ENCODE results near the gene GALNS. TPM values are rescaled to one million over a fixed set of nuclear protein-coding genes. Genes with fewer than 3 reads are reported as not detected.

Gene GALNS
- total and polyA plus RNA-seq, 2 of the 13 experiments (the other 11 are each of a cell fraction or from before 2014, with no cell fraction given), result 9.2 to 9.8 TPM

DNA sequence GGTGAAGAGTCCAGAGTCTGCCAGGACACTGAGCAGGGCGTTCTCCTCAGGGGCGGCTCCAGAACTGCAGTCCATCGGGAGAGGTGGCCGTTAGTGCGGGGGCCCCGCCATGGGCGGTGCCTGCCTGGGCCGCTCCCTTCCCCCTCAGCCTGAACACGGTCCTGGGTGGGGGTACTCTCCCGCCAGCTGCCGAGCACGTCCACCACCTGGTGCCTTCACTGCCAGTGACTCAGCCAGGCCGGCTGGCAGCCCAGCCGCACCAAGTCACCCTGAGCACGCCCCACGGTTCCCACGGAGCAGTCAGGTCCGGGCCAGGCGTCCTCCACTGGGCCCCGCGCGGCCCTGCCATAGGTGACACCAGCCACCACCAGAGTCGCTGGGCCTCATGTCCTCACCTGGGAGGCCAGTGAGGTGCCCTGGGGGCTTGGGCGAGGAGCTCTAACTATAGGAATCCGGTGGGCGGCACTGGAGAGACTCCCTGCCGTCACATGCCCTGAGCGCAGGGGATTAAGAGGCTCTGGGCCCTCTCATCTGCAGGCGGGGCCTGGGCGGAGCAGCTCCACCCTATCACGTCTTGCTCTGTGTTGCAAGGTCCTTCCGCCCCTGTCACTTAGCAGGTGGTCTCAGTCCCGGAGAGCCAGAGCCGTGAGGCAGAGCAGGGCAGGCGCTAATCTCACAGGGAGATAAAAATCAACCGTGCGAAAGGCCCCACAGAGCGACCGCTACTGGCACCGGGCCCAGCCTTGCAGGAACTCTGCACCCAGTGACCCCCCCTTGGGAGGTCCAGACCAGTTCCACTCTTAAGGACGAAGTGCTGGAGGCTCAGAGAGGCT is 86.1 kb downstream of the GALNS start (continued):
- TF ChIP-seq, protein P1, sequence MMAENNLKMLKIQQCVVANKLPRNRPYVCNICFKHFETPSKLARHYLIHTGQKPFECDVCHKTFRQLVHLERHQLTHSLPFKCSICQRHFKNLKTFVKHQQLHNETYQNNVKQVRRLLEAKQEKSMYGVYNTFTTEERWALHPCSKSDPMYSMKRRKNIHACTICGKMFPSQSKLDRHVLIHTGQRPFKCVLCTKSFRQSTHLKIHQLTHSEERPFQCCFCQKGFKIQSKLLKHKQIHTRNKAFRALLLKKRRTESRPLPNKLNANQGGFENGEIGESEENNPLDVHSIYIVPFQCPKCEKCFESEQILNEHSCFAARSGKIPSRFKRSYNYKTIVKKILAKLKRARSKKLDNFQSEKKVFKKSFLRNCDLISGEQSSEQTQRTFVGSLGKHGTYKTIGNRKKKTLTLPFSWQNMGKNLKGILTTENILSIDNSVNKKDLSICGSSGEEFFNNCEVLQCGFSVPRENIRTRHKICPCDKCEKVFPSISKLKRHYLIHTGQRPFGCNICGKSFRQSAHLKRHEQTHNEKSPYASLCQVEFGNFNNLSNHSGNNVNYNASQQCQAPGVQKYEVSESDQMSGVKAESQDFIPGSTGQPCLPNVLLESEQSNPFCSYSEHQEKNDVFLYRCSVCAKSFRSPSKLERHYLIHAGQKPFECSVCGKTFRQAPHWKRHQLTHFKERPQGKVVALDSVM (CRISPR knock-in tag; IDR thresholded peaks at IDR 0.05), result peak; percentile 51; the same call in 1 of the 2 replicates
- no peak for TF ChIP-seq ZNF431 (CRISPR knock-in tag; IDR thresholded peaks at IDR 0.05; ENCODE audit: borderline replicate concordance, low read depth)
- TF ChIP-seq ZNF841 (CRISPR knock-in tag; IDR thresholded peaks at IDR 0.05; ENCODE audit: borderline replicate concordance), result no peak
- no peak for TF ChIP-seq SP1 (IDR thresholded peaks at IDR 0.05)
- peak; percentile 48; the same call in 1 of the 2 replicates for TF ChIP-seq SP1 (CRISPR knock-in tag; IDR thresholded peaks at IDR 0.05)
- 0 out of 2 replicates have a peak, but pooled peaks have one; percentile 38 for TF ChIP-seq ZBTB7A (CRISPR knock-in tag; IDR thresholded peaks at IDR 0.05)
- TF ChIP-seq IRF9 (CRISPR knock-in tag; IDR thresholded peaks at IDR 0.05; ENCODE audit: borderline replicate concordance), result peak; percentile 50; the same call in 1 of the 2 replicates
- TF ChIP-seq MED1 (CRISPR knock-in tag; IDR thresholded peaks at IDR 0.05), result 0 out of 2 replicates have a peak, but pooled peaks have one; percentile 22
- peak; percentile 77 for TF ChIP-seq ZBTB38 (CRISPR knock-in tag; IDR thresholded peaks at IDR 0.05)
- TF ChIP-seq NR1H2 (CRISPR knock-in tag; IDR thresholded peaks at IDR 0.05; ENCODE audit: borderline replicate concordance, low read depth), result no peak
- TF ChIP-seq, protein P2, sequence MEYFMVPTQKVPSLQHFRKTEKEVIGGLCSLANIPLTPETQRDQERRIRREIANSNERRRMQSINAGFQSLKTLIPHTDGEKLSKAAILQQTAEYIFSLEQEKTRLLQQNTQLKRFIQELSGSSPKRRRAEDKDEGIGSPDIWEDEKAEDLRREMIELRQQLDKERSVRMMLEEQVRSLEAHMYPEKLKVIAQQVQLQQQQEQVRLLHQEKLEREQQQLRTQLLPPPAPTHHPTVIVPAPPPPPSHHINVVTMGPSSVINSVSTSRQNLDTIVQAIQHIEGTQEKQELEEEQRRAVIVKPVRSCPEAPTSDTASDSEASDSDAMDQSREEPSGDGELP (IDR thresholded peaks at IDR 0.05; ENCODE audit: borderline replicate concordance, low read depth), result peak; percentile 60; the same call in 1 of the 2 replicates
- TF ChIP-seq SOX13 (IDR thresholded peaks at IDR 0.05), result no peak
- TF ChIP-seq SOX13 (CRISPR knock-in tag; conservative IDR thresholded peaks at IDR 0.05 in 1 of 2, IDR thresholded peaks at IDR 0.05 in 1 of 2), result peak in 1 of 2 experiments; percentile 29; a peak in 2 of 4 replicates
- TF ChIP-seq ZKSCAN5 (CRISPR knock-in tag; IDR thresholded peaks at IDR 0.05), result no peak
- TF ChIP-seq, protein P3, sequence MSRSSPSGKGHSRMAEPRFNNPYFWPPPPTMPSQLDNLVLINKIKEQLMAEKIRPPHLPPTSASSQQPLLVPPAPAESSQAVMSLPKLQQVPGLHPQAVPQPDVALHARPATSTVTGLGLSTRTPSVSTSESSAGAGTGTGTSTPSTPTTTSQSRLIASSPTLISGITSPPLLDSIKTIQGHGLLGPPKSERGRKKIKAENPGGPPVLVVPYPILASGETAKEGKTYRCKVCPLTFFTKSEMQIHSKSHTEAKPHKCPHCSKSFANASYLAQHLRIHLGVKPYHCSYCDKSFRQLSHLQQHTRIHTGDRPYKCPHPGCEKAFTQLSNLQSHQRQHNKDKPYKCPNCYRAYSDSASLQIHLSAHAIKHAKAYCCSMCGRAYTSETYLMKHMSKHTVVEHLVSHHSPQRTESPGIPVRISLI (CRISPR knock-in tag; IDR thresholded peaks at IDR 0.05; ENCODE audit: borderline replicate concordance), result no peak
- no peak for TF ChIP-seq SRSF1 (optimal IDR thresholded peaks at IDR 0.05; ENCODE audit: low read depth, low read length)
- peak; percentile 56 for TF ChIP-seq SSRP1 (CRISPR knock-in tag; IDR thresholded peaks at IDR 0.05)
- TF ChIP-seq ZNF205 (CRISPR knock-in tag; IDR thresholded peaks at IDR 0.05), result peak; percentile 60
